HG03565 (cell line): Measurements from ENCODE around the gene APBA2.
"Not testable (repeated sequence)": the region's sequence is repeated elsewhere in the genome, so short reads cannot be mapped to it uniquely, and the experiment has no call there.

Source experiments
- ATAC-seq: cut with Tn5 transposase; IDR thresholded peaks from one replicate; pipeline ENCODE4 v1.9.1; 2021; ENCODE audit warnings: mild to moderate bottlenecking, moderate library complexity; ENCODE audit not compliant: unreplicated experiment

Gene APBA2

DNA sequence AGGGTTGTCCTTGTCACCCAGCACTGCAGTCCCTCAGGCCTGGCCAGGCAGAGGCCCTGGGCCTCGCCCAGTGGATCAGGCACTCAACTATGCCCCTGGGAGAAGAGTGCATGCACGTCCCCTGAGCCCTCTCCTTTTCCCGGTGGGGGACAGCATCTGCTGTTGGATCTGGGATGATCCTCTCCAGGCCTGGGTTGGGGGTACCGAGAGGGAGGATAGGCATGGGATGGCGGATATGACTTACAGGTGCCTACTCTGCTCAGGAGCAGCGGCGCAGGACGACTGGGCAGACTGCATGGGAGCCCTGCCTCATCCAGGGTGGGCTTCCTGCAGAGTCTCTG lies 9.0 kb upstream of the APBA2 start:
- no peak for ATAC-seq

- ATAC-seq, result no peak
These were observed 7.6 kb upstream of the APBA2 start for GRCh38 chr15:28878209-28878608.

GRCh38 chr15:28879551-28879950 lies 6.2 kb upstream of the APBA2 start:
- no peak for ATAC-seq

DNA sequence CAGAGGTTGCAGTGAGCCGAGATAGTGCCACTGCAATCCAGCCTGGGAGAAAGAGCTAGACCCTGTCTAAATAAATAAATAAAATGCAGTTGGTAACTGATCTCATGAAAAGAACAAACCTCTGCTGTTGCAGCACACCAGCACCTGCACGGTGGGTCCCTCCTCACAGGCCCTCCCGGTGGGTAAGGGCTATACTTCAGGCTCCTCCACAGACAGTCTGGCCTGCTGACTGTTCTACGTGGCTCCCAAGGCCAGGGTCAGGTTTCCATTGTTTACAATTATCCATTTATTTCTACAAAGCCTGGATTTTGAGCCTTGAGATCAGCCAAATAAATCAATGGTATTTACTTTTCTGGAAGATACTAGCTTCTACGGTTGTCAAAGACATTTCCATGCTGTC lies 5.1 kb upstream of the APBA2 start:
- no peak for ATAC-seq

DNA sequence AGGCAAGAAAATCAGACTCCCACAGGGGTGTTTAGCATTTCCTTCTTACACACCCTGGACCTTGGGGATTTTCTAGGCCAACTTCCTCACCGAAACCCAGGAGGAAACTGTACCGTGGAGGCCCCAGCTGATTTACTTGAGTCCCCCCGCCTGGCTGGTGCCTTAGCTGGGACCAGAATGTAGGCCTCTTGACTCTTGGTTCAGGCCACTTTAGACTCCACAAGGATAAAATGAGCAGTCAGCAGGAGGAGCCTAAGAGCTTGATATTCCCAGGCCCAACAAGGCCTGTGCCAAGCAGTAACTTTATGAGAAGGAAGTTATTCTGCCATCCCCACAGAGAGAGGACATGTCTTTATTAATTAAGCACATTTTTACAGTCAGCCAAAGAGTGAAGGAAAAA lies 4.6 kb upstream of the APBA2 start:
- no peak for ATAC-seq

- ATAC-seq, result no peak
These were observed 4.2 kb upstream of the APBA2 start for GRCh38 chr15:28881600-28881999.

- ATAC-seq, result no peak
These were observed 1.4 kb upstream of the APBA2 start for GRCh38 chr15:28884151-28884940.

GRCh38 chr15:28885128-28885629 lies 595 bp upstream of the APBA2 start:
- ATAC-seq, result no peak

GRCh38 chr15:28886431-28887338 lies 911 bp downstream of the APBA2 start:
- ATAC-seq, result no peak

DNA sequence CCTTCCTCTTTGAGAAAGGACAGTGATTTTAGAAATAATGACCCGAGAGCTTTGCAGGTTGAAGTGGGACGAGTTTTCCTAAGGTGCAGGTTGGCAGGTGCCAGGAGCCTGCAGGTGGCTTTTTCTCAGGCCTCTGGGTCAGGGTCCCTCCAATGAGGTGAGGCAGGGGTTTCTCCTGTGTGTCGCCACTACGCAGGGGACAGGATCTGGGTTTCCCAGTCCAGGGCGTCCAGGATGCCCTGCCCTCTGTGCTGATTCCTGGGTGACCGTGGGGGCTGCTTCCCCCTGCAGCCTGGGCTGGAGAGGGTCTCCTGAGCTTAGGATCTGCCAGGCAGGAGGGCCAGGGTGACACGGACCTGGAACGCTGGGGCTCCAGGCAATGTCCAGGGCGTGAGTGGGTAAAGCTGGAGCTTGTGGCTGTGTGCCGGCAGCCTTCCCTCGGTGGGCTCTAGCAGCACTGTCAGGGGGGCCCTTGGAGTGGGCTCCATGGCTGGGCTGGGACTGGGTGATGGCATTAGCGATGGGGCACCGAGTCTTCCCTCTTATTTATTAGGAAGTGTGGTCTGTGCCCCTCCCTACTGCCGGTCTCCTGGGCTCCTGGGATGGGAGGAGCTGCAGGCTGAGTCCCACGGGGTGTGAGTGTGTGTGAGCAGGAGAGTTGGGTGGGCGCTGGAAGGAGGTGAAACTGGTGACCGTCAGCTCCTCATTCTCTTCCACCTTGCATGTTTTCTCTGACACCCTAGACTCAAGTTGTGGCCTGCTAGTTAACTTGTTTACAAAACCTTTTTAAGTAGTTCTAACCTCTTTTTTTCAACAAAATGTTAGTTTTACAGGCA lies 1.8 kb downstream of the APBA2 start:
- no peak for ATAC-seq

DNA sequence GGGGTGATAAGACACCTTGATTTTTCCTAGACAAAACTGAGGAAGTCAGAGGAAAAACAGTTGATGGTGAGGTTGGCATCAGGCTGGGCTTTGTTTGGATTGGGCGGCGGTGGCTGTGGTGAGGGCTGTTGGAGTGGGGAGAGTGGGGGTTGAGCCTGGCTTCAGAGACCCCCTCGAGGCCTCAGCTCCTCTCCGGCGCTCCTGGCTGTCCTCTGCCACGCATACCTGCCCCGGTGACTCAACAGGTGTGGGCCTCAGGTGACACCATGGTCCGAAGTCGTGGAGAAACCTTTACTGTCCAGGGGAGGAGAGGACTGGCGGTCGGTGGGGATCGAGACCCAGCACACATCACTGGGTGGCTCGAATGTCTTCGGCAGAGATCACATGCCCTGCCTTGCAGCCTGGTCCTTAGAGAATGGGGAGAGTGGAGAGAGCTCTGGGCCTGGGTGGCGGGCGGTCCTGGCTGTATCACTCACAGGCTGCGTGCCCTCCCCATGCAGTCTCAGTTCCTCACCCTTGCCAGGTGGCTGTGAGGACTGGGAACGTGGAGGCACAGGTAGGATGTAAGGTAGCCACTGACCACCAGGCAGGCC lies 2.6 kb downstream of the APBA2 start:
- no peak for ATAC-seq

- no peak for ATAC-seq
These were observed 3.1 kb downstream of the APBA2 start for GRCh38 chr15:28888900-28889299.

DNA sequence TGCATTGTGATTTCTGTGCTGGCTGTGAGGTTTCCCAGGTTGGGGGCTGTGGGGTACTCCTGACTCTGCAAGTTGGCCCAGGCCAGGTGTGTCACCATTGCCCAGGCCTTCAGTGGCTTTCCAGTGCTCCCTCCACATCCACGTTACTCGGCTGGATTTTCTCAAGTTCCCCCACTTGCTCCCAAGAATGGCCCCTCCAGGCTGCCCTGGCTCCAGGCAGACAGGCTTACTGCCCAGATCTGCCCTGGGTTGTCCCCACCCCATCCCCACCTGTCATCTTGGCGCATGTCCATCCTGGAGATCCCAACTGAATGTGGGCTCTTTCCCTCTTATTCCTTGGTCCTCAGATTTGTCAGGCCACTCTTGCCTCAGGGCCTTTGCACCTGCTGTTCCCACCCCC lies 3.6 kb downstream of the APBA2 start:
- ATAC-seq, result no peak

GRCh38 chr15:28889871-28890270 lies 4.1 kb downstream of the APBA2 start:
- not testable (repeated sequence) for ATAC-seq

- not testable (repeated sequence) for ATAC-seq
These were observed 4.5 kb downstream of the APBA2 start for GRCh38 chr15:28890291-28890690.

DNA sequence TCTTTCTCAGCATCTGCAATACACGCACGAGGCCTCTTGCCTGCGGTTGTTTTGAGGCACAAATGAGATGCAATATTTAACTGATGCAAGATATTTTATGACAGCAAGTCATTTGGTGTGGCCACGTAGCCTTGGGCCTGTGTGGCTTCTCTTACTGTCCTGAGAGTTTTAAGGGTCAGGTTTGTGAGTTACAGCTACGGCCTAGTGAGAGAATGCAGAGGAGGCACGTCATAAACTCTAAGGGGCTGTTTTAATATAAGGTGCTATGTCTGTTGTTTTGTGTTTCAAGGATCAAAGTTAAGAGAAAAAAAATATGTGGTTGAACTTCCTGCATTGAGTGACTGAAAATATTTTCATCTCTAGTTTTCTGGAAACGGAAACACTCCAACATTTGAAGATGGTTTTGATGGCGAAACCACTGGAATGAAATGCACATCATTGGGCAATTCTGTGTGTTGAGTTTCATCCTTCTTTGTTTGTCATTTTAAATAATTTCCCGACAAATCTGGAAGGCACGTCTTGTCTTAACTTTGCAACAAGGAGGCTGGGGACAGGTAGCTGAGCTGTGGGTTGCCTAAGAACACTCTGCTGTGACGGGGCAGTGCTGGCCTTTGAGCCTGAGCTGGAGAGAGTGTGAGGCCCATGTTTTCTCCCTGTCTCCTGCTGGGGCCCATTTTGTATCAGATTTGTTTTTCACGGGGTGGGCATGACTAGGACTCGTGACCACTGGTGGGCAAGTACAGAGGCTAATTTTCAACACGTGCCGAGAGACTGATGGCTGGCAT lies 5.1 kb downstream of the APBA2 start:
- ATAC-seq, result no peak

- ATAC-seq, result no peak
These were observed 5.8 kb downstream of the APBA2 start for GRCh38 chr15:28891588-28891987.

- ATAC-seq, result no peak
These were observed 7.2 kb downstream of the APBA2 start for GRCh38 chr15:28892789-28893610.

DNA sequence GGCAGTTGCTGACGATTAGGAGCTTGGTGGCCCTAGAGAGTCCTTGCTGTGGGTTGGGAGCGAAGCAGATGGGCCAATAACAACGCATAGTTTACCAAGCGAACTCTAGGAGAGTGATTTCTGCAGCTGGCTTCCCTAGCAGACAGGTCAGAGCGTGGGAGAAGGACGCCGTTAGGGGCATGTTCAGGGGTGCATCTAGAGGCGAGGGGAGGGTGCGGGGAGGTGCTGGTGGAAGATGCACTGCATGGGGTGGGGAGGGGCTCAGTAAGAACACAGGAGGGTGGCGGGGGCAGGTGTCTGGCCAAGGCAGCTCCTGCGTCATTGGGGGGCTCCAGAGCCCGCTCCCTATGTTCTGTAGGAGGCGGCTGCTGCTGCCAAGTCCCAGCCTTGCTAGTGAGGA lies 8.9 kb downstream of the APBA2 start:
- no peak for ATAC-seq
